ENCODE results near the gene TBL2.

DNA sequence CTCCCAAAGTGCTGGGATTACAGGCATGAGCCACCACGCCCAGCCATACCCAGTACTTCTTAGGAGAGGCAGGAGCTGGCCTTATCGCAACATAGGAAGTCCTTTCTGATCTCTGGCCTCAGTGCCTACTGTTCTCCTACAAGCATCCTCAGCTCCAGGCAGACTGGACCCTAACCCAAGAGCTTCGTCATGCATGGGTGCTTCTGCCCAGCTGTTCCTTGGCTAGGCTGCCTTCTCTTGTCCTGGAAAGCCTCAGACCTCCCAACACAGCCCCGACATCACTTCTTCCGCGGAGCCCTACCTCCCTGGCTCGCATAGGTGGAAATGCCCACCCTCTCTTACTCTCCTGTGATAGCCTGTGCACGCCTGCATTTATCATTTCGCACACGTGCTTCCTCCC lies 36.7 kb downstream of the TBL2 start:
- TF ChIP-seq POLR2A (IDR thresholded peaks at IDR 0.05) = no peak
- TF ChIP-seq, protein P1, sequence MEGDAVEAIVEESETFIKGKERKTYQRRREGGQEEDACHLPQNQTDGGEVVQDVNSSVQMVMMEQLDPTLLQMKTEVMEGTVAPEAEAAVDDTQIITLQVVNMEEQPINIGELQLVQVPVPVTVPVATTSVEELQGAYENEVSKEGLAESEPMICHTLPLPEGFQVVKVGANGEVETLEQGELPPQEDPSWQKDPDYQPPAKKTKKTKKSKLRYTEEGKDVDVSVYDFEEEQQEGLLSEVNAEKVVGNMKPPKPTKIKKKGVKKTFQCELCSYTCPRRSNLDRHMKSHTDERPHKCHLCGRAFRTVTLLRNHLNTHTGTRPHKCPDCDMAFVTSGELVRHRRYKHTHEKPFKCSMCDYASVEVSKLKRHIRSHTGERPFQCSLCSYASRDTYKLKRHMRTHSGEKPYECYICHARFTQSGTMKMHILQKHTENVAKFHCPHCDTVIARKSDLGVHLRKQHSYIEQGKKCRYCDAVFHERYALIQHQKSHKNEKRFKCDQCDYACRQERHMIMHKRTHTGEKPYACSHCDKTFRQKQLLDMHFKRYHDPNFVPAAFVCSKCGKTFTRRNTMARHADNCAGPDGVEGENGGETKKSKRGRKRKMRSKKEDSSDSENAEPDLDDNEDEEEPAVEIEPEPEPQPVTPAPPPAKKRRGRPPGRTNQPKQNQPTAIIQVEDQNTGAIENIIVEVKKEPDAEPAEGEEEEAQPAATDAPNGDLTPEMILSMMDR (IDR thresholded peaks at IDR 0.05) = no peak
